HG03439 (cell line): ENCODE measurements around the gene DRG2.

Experiments used
- ATAC-seq: cut with Tn5 transposase; IDR thresholded peaks from one replicate; pipeline ENCODE4 v1.9.1; 2021; ENCODE audit warnings: mild to moderate bottlenecking, moderate library complexity; ENCODE audit not compliant: unreplicated experiment

Gene DRG2

DNA sequence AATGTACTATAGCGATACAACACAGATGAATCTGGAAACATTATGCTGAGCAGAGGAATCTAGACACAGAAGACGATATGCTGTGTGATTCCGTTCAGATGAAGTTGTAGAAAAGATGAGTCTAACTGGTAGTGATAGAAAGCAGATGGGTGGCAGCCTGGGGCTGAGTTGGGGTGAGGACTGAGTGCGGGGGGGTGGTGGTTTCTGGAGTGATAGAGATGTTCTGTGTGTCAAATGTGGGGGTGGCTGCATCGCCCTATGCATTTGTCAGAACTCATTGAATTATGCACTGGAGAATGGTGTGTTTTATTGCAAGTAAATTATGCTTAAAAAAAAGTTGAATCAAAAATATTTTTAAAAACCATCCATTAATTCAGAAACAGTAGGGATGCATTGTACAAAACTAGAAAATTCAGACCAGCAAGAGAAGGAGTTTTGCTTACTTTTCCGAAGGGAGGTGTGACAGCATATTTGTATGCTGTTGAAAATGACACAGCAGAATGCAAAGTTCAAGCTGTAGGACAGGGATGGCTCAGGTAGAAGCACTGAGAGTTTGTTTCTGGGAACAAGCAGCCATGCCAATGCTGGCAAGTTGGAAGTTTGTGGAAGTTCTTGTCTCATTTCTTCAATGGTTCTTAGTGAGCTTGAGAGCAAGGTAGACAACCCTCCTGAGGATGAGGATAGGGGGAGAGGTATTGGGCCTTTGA lies 13.0 kb upstream of the DRG2 start:
- no peak for ATAC-seq

DNA sequence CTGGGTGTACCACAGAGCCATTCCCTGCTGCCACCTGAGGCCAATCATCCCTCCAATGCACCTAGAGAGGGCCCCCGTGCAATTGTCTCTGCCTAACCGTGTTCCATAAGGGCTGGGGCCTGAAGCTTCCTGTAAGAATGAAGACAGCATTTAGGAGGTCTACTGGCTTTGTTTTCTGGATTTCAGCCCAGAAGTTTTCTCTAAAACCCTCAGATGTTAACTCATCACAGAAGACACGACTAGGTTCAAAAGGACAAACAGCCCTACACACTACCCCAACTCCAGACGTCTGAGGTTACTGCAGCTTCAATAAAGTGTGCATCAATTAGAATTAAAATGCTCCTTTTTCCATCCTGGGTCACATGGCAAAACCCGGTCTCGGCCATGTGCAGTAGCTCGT lies 10.8 kb upstream of the DRG2 start:
- no peak for ATAC-seq

GRCh38 chr17:18079543-18079942 lies 8.2 kb upstream of the DRG2 start:
- no peak for ATAC-seq

- no peak for ATAC-seq
Observed at GRCh38 chr17:18084256-18084655, 3.5 kb upstream of the DRG2 start.

DNA sequence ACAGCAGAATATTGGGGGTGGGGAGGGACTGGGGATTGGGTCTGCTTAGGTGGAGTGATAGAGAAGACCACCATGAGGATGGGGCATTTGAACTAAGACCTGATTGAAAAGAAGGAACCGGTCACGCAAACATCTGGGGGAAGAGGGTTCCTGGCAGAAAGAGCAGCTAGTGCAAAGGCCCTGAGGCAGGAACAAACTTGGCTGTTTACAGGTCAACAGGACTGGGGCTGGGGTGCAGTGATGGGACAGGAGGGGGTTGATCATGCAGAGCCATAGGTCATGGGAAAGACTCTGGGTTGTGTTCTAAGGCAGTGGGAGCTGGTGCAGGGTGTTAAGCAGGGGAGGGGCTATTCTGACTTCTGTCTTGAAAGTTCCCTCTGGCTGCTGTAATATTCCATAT lies 1.9 kb downstream of the DRG2 start:
- ATAC-seq, result no peak

DNA sequence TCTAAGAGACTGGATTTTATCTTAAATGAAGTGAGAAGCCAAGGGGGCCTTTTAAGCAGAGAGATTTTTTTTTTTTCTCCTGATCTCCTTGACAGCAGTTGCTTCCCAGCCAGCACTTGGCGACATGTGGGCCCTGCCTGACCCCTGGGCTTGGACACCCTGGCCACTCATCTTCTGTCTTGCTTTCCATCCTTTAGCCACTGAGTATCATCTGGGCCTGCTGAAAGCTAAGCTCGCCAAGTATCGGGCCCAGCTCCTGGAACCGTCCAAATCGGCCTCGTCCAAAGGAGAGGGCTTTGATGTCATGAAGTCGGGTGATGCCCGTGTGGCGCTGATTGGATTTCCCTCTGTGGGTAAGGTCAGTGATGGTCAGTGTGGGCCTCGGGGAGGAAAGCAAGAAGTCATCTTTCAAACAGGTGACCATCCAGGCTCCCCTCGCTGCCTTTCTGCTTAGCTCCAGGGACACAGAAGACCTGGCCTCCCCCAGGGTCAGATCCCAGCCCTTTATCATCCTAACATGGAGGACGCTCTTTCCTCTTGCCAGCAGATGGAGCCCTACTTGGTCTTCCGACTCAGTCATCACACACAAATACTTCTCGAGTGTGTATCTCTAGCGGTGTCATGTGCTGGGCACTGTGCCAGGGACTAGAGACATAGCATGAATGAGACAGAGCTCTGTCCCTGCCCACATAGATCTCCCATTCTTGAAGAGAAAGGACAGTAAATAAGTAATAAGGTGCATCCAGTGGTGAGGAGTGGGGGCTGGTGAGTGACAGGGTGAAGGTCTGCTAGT lies 6.1 kb downstream of the DRG2 start:
- no peak for ATAC-seq

DNA sequence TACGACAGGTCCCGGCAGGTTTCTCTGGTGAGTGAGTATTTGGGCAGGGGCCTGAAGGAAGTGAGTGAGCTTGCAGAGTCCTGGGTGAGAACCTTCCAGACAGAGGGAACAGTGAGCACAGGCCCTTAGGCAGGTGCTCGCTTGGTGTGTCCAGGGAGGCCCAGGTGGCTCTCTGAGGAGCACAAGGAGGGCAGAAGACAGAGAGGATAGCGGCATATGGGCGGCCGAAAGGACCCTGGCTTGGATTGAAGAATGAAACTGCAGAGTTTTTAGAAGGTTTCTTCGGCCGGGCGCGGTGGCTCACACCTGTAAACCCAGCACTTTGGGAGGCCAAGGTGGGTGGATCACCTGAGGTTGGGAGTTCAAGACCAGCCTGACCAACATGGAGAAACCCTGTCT lies 6.7 kb downstream of the DRG2 start:
- no peak for ATAC-seq

DNA sequence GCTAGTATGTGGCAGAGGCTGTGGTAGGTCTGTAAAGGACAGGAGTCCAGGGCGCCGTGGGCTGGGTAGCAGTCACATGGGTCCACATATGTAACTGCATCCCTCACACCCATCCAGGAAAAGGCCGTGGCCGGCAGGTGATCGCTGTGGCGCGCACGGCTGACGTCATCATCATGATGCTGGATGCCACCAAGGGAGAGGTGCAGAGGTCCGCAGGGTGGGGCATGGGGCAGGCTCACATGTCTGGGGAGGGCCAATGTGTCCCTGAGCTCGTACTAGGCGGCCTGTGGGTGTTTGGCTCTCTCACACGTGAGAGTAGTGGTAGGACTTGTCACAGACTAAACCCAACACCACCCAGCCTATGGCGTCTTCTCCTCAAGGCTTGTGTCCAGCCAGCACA lies 11.8 kb downstream of the DRG2 start:
- ATAC-seq, result no peak

DNA sequence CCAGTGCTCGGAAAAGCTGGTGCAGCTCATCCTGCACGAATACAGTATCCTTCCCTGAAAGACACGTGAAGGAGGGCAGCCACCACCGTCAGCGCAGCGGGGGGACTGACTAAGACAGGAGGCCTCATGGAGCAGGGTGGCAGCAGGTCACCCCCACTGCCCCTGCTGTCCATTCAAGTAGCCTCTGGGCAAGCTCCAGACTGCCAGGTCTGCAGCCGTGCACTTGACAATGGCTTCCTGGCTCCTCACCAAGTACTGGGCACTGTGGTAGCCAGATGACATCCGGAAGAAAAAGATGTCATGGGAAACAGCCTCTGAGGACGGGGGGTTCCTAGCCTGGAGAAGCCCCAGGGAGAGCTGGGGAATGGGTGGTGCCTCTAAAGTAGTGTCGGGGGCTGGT lies 12.9 kb downstream of the DRG2 start:
- no peak for ATAC-seq

DNA sequence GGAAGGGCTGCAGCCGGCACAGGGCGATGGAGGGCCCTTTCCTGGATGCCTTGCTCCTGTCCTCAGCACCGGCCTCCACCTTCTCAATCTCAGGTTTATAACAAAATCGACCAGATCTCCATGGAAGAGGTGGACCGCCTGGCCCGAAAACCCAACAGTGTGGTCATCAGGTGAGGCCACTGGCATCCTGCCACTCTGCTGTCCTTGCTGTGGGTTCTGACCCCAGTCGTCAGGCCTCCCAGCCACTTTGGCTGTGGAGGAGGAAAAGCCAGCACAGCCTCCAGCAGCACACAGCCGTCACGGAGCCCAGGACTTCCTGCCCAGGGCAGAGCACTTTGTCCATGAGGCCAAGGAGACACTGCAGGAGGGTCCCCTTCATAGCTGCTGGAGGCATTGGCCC lies 14.1 kb downstream of the DRG2 start:
- ATAC-seq, result no peak

DNA sequence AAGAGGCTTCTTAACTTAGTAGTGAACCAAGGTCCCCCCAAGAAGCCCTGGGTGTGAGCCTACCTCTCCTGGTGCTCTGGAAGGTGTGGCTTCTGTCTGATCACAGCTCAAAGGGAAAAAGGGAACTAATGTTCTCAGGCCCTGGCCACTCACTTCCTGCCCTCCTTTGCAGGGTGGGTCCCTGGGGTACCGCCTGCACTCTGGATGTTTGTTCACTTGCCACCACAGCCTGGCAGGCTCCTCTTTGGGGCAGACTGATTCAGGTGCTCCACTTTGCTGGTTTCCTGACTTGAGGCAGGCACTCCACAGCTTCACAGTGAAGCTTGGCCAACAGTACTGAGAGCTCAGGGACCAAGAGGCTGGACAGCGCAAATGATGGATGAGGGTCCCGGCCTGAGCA lies 14.9 kb downstream of the DRG2 start:
- ATAC-seq, result no peak

- ATAC-seq, result no peak
Observed at GRCh38 chr17:18105027-18105426, 17.3 kb downstream of the DRG2 start.

- no peak for ATAC-seq
Observed at GRCh38 chr17:18105595-18105994, 17.8 kb downstream of the DRG2 start.

DNA sequence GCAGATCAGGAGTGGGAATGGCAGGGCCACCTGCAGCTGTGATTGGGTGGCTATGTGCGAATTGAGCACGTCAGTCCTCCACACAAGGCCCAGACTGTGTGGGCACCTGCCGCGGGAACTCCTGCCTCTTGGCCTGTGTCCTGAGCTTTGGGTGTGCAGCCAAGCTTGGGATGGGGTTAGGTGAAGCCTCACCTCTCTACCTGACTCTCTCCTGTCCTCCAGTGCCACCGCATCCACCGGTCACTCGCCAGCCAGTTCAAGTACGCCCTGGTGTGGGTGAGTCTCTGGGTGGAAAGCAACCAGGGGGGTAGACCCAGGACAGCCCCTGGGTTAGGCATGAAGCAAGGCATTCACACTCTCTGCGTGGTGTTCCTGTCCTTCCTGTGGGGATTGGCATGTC lies 18.5 kb downstream of the DRG2 start:
- ATAC-seq, result no peak

DNA sequence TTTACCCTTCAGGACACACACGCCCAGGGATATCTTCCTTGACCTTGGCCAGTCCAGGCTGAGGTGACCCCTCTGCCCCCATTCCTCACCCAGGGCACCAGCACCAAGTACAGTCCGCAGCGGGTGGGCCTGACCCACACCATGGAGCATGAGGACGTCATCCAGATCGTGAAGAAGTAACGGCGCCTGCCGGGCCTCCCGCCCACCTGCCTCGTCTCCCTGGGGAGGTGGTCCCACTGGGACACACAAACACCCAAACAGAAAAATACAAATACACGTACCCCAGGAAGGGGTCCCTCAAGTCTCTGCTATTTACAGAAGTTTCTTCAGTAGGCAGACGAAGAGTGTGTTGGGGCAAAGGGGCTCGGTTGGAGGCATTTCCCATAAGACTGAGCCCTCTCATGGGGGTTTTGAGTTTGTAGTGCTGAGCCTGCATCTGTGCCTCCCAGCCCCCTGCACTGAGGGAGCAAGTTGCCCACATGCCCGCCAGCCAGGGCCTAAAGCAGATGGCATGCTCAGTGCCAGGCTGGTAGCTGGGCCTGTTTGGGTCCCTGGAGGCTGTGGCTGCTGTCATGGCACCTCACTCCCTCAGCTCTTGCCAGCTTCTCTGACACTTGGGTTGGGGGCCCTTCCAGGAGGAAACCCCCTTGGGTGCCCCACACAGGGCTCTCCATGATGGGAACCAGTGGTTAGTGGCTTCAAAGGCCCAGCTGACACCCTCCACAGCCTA lies 19.5 kb downstream of the DRG2 start:
- no peak for ATAC-seq

DNA sequence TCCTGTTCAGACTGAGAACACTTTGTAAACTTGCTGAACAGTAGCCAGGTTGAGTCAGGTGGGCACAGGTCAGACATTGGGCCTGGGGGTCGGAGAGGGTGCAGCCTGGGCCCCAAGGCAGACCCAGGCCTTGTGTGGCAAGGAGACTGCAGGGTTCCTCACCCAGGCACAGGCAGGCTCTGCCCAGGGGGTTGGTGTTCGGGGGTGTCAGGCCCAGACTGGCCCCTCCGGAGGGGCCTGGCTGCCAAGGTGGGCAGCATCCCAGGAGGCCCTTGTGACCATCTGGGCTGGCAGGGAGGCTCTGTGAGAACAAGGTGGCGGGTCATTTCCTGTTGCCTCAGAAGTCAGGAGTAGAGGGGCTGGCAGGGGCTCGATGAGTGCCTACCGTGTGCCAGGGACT lies 20.2 kb downstream of the DRG2 start:
- no peak for ATAC-seq

DNA sequence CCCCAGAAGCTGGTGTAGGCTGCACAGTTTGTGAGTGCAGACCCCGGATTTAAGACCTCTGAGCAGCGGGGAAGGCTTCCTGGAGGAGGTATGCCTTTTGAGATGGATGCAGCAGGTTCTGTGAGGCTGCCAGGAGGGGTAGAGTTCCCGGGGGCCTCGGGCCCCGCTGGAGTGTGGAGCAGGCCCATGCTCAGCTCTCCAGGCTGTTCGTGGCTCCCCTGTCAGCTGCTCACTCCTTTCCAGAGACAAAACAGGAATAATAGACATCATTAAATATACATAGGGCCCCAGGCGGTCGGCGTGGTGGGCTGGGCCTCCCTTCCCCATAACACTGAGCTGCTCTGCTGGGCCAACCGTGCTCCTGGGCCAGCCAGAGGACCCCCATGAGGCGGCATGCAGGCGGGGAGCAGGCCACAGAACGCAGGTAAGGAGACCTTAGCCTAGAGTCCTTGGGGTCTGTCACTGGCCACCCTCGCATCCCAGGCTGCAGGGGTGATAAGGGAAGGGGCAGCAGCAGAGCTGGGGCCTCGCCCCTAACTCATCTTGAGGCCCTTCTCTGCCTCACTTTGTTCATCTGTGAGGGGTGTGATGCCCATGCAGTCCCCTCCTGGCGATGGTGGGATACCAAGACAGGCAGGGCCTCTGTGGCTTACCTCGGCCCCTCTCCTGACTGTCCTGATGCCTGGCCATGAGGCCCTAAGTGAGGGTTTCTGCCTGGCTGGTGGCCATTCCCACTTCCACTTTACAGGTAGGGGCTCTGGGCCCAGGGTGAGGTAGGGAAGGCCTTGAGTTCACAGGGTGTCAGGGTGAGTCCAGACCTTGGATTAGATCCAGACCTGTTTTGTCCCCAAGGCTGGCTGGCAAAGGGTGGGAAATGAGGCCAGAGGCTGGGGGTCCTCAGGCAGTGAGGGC lies 20.9 kb downstream of the DRG2 start, which contains the start of gene MYO15A:
MYO15A (plus strand) TSS at position 356 of the 912 bp plus-strand sequence. CDS start 10,045 bp downstream, outside the sequence.
- no peak for ATAC-seq

GRCh38 chr17:18109935-18110485 lies 22.3 kb downstream of the DRG2 start:
- no peak for ATAC-seq

- no peak for ATAC-seq
Observed at GRCh38 chr17:18110636-18111145, 22.9 kb downstream of the DRG2 start.

DNA sequence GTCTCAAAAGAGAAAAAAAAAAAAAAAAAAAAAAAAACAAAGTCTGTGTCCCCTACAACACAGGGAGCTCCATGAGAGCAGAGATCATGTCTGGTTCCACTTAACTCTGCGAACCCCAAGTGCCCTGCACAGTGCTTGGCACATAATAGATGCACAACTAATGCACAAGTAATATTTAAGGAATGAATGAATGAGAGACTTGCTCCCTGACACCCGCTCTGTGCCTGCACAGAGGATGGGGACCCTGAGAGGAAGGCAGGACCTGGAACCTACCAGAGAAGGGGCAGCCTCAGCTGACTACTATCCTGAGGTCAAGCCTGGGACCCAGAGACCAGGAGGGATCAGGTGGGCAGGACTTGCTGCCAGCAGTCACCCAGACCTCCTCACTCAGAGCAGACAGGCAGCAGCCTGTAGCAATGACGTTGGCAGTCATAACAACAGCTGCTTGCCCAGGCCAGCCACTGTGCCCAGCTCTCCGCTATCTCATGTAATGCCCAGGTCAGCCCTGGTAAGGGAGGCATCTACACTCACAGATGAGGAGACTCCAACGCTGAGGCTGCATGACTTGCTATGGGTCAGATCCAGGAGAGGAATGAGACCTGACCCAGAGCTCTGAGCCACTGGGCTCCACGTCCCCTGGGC lies 23.7 kb downstream of the DRG2 start:
- ATAC-seq, result no peak
